Epithelial cell of proximal tubule (primary cell): Measurements from ENCODE around the gene AOPEP. TPM values are rescaled to one million over a fixed set of nuclear protein-coding genes. Genes with fewer than 3 reads are reported as not detected.

Experiments
- DNase-seq: peaks from one replicate; pipeline ENCODE4 v3.0.0-alpha.2; 2011; ENCODE audit warnings: low read depth
- H3K4me3 ChIP-seq: 2 replicates; pipeline ENCODE4 v1.5.1; 2011; ENCODE audit warnings: low read depth, mild to moderate bottlenecking, low read length
- total RNA-seq: library from RNA; depleted of rRNA; stranded (reverse); fragments of >200 nt; gene quantifications from 2 replicates; pipeline ENCODE4 v1.2.3, GENCODE V29; 2015
- TF ChIP-seq, protein P1 (sequence below): conservative IDR thresholded peaks from 2 replicates; pipeline ENCODE4 v1.5.1; 2012; ENCODE audit warnings: low read depth, mild to moderate bottlenecking, low read length

The AOPEP gene
- total RNA-seq, 1 donor from 2014 or later, result 27.0 TPM

DNA sequence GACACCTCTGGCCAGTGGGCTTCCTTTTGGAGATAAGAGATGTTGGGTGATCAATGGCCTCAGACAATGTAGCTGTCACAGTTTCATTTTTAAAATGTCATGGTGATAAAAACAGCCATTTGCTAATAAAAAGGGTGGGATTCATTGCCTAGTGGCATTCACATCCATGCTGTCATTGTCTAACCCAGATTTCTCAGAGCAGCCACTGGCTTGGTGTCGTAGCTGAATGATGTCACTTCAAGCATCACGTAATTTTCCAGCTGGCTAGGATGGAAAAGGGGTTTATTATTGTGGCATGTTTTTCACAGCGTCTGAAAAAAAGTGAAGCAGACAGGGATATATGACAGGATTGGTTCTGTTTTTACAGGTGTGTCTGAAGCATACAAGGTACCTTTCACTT, 184.7 kb downstream of the AOPEP start:
- TF ChIP-seq, protein P1, sequence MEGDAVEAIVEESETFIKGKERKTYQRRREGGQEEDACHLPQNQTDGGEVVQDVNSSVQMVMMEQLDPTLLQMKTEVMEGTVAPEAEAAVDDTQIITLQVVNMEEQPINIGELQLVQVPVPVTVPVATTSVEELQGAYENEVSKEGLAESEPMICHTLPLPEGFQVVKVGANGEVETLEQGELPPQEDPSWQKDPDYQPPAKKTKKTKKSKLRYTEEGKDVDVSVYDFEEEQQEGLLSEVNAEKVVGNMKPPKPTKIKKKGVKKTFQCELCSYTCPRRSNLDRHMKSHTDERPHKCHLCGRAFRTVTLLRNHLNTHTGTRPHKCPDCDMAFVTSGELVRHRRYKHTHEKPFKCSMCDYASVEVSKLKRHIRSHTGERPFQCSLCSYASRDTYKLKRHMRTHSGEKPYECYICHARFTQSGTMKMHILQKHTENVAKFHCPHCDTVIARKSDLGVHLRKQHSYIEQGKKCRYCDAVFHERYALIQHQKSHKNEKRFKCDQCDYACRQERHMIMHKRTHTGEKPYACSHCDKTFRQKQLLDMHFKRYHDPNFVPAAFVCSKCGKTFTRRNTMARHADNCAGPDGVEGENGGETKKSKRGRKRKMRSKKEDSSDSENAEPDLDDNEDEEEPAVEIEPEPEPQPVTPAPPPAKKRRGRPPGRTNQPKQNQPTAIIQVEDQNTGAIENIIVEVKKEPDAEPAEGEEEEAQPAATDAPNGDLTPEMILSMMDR, result no peak
- H3K4me3 ChIP-seq, result no peak overlapping the region
- DNase-seq, result no peak

DNA sequence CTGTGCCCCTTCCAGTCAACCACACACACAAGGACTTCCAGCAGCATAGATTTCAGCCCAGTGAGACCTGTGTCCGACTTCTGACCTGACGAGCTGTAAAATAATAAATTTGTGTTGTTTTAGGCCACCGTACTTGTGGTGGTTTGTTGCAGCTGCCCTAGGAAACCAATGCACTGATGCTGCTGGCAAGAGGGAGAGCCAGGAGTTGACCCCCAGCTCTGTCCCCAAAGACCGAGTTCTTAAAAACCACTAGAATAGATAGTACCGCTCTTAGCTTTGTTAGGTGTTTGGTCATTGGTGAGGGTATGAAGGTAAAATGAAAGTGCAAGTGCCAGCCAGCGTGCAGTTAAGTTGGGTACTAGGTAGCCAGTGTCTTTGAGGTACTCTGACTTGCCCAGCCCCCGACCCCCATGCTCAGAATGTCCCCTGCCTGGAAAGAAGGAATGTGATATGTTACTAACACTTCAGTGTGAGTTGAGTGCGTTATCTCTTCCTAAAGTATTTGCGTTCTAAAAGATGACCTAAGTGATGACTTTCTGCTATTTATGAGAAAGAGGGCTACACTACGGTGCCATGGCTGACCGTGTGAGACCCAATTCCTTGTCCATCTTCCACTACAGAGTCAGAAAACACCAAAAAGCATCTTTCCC, 185.6 kb downstream of the AOPEP start:
- no peak overlapping the region for H3K4me3 ChIP-seq
- TF ChIP-seq, protein P1, result no peak

DNA sequence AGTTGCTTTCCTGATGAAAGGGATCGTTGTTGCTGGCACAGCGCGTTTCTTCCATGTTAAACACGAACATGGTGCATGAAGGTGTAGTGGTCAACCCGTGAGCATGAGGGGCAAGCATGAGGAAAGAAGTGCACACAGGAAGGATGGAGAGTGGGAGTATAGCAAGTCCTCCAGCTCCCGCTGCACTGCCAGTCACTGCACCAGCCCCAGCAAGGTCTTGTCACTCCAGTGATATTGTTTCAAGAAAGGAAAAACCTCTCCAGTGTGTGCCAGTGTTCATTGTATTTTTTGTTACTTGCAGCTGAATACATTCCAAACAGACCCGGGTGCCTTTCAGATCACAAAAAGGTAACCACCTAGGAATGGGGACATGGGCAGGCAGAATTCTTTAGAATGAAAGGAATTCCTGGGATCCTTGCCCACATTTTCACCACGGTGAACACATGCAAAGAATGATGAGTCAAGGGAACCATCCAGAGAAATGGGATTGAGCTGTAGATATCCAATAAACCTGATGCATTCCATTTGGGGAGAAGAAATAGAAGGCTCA, 186.3 kb downstream of the AOPEP start:
- TF ChIP-seq, protein P1, result no peak
- DNase-seq, result no peak
- no peak overlapping the region for H3K4me3 ChIP-seq

More for the DNA sequence above, 185.6 kb downstream of the AOPEP start:
- DNase-seq, result no peak

DNA sequence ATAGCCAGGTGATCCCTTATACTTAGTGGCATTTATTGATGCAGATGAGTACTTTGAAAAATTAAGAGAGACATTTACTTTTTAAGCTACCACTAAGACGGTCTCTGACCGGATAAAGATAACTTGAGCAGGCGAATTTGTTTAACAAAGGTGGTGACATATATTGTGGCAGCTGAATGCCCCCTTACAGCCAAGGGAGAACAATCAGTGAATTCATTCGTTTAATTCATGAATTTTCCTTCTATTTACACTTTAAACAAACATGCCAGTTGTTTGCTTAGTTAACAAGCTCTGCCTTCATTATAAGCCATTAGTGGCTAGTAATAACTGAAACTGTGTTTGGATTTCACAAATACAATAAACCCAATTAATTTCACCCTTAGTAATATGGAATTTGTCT, 187.1 kb downstream of the AOPEP start:
- TF ChIP-seq, protein P1, result no peak
- DNase-seq, result no peak
- H3K4me3 ChIP-seq, result no peak overlapping the region

DNA sequence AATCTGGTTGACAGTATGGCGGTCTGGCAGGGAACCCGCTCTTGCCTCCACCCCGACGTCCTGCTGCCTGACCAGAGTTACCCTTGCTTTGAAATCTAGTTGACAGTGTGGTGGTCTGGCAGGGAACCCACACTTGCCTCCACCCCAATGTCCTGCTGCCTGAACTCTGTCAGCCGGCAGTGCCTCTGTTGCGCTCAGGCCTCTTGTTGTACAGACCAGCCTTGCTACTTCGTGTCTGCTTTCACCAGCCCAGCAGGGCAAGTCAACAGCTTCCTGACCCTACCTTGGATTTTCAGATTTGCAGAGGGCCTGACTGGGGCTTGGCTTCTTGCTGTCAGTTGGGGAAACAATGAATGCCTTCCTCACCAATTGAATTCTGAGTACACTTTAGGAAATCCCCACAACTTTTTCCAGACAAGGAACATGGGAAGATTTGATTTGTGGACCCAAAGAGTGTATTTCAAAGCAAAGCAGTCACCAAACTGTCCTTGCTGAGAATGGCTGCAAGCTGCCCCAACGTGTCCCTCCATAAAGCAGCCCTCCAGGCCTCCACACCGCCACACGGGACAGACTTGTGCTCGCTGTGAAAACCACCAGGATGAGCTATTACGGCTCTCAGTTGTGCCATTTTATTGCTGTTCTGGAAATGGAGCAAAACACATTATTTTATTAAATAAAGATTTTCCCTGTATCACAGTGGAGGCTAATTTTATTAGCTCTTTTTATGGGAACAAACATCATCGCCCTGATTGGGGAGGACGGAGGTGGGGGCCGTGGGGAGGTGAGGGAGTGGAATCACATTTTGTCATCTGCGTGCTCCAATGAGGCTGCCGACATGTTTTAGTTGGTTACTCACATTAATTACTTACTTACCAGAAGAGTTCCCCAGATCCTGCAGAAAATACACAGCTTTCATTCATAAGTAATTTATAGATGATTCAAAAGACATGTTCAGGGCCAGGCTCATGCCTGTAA, 189.3 kb downstream of the AOPEP start:
- TF ChIP-seq, protein P1, result no peak
- no peak overlapping the region for H3K4me3 ChIP-seq
- DNase-seq, result no peak

DNA sequence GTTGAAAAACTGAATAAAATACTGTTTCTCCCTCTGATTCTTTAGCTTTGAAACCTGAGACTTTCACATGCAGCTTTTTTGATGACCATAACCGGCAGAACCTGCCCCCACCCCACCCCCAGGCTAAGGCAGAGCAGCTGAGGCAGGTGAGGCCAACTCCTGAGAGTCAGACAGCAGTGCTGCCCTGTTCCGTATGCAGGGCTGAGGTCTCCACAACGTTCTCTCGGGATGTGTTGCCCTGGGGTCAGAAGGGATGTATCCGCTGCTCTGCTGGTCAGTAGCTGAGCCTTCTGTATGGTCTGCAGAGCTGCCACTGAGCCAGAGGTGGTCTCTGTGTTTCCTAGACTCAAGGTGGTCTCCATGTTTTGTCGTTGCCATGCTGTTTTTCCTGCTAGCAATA, 190.5 kb downstream of the AOPEP start:
- H3K4me3 ChIP-seq, result no peak overlapping the region
- TF ChIP-seq, protein P1, result no peak
- DNase-seq, result no peak
